Measurements from ENCODE around the gene ZIK1. TPM values are rescaled to one million over a fixed set of nuclear protein-coding genes. Genes with fewer than 3 reads are reported as not detected.
A peak's percentile ranks its signal among the peaks of the same experiment; 100 is the strongest.

ZIK1 gene
- total and polyA plus RNA-seq, 2 of the 8 experiments (the other 6 are each of a cell fraction or from before 2014, with no cell fraction given) = 19.4 to 36.5 TPM

DNA sequence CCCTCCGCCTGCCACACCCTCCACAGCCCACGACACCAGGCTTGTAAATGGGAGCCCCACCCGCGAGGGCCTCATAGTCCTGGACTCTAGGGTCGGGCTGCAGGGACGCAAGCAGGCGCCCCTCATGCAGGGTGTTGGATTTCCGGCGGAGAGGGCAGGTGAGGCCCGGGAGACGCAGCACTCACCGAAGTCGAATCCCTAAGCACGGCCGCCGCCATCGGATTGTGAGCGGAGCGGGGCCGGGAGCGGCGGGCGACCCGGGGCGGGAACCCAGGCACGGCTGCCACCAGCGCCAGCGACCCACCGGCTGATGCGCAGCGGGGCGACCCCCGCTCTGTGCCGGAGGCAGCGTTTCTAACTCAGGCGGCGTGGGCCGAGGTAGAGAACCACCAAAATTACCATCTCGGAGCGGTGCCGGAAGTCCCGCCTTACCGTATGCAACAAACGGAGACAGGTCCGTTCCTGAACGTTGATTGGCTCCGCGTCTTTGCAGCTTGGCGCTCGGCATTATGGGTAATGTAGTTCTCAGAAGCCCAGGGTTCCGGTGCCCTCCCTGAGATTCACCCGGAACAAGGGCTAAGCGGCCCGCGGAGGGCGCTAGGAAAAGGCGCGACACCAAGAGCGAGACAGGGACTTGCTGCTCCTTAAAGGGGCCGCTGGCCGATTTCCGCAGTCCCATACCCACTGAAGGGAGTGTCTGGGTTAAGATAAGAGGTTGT lies 5.3 kb upstream of the ZIK1 start, which contains the start of gene ZNF416 (continued):
- TF ChIP-seq GTF2F1 (IDR thresholded peaks at IDR 0.05; ENCODE audit: borderline replicate concordance, low read depth, low read length) (no peak), CBX5 (IDR thresholded peaks at IDR 0.05; ENCODE audit: low read depth, low read length) (no peak), BCL11A (IDR thresholded peaks at IDR 0.05; ENCODE audit: low read depth in 2 of 2, low read length in 2 of 2) (no peak), CHD2 (IDR thresholded peaks at IDR 0.05; ENCODE audit: low read length) (peak; percentile 89), RXRA (IDR thresholded peaks at IDR 0.05; ENCODE audit: insufficient read depth, low read depth, low read length) (no peak), TBP (IDR thresholded peaks at IDR 0.05; ENCODE audit: low read depth, low read length) (peak; percentile 46; the same call in 1 of the 2 replicates), ASH2L (IDR thresholded peaks at IDR 0.05; ENCODE audit: low read length) (peak; percentile 90), JUND (IDR thresholded peaks at IDR 0.05; ENCODE audit: low read length) (no peak), SP1 (IDR thresholded peaks at IDR 0.05; ENCODE audit: low read depth, low read length) (peak; percentile 82), SAP30 (IDR thresholded peaks at IDR 0.05; ENCODE audit: insufficient read depth, insufficient replicate concordance, low read length) (no peak), EP300 (IDR thresholded peaks at IDR 0.05; ENCODE audit: borderline replicate concordance in 1 of 2, low read depth in 2 of 2, low read length in 2 of 2) (no peak), HDAC2 (IDR thresholded peaks at IDR 0.05; ENCODE audit: borderline replicate concordance in 1 of 2, low read depth in 2 of 2, low read length in 2 of 2) (0 out of 4 replicates have a peak, but pooled peaks of 1 of the 2 experiments have one; percentile 37), SP2 (IDR thresholded peaks at IDR 0.05; ENCODE audit: low read length) (peak; percentile 52; the same call in 1 of the 2 replicates), MAFK (IDR thresholded peaks at IDR 0.05; ENCODE audit: low read depth, low read length) (no peak), TCF12 (IDR thresholded peaks at IDR 0.05; ENCODE audit: low read depth, low read length) (no peak), NRF1 (IDR thresholded peaks at IDR 0.05; ENCODE audit: low read depth, low read length) (no peak), E2F6 (IDR thresholded peaks at IDR 0.05) (peak; percentile 59), TEAD4 (IDR thresholded peaks at IDR 0.05; ENCODE audit: low read depth, low read length) (no peak), ATF2 (IDR thresholded peaks at IDR 0.05; ENCODE audit: low read length) (no peak), CBX8 (IDR thresholded peaks at IDR 0.05; ENCODE audit: borderline replicate concordance, low read depth, low read length) (no peak), SP4 (IDR thresholded peaks at IDR 0.05; ENCODE audit: low read length) (no peak; the same call in 1 of the 2 replicates)
- TF ChIP-seq, protein P1, sequence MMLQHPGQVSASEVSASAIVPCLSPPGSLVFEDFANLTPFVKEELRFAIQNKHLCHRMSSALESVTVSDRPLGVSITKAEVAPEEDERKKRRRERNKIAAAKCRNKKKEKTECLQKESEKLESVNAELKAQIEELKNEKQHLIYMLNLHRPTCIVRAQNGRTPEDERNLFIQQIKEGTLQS (IDR thresholded peaks at IDR 0.05; ENCODE audit: insufficient read depth, low read depth, low read length) = no peak

Measured in H1 (cell line).